ENCODE measurements around the gene SORCS2. TPM values are rescaled to one million over a fixed set of nuclear protein-coding genes. Genes with fewer than 3 reads are reported as not detected.

SORCS2 gene
- total RNA-seq, 1 donor, result 0.27 TPM

DNA sequence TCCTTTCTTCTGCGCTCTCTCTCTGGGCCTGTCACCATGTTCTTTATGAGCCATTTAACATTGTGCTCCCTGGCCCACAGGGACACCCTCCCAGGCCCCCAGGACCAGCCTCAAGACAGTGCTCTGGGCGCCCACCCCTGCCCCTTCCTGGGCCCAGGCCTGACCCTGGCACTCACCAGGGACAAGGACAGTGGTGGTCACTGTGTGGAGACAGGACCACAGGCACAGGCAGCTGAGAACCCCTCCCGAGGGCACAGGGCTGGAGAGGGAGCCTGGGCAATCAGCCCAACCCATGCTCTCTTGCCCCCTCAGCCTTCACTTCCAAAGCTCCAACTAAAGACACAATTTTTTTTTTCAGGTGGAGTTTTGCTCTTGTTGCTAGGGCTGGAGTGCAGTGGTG lies 460.6 kb downstream of the SORCS2 start:
- DNase-seq (ENCODE audit: low read depth), result no peak
- TF ChIP-seq, protein P1, sequence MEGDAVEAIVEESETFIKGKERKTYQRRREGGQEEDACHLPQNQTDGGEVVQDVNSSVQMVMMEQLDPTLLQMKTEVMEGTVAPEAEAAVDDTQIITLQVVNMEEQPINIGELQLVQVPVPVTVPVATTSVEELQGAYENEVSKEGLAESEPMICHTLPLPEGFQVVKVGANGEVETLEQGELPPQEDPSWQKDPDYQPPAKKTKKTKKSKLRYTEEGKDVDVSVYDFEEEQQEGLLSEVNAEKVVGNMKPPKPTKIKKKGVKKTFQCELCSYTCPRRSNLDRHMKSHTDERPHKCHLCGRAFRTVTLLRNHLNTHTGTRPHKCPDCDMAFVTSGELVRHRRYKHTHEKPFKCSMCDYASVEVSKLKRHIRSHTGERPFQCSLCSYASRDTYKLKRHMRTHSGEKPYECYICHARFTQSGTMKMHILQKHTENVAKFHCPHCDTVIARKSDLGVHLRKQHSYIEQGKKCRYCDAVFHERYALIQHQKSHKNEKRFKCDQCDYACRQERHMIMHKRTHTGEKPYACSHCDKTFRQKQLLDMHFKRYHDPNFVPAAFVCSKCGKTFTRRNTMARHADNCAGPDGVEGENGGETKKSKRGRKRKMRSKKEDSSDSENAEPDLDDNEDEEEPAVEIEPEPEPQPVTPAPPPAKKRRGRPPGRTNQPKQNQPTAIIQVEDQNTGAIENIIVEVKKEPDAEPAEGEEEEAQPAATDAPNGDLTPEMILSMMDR (IDR thresholded peaks at IDR 0.05; ENCODE audit: insufficient read depth, low read length), result no peak

DNA sequence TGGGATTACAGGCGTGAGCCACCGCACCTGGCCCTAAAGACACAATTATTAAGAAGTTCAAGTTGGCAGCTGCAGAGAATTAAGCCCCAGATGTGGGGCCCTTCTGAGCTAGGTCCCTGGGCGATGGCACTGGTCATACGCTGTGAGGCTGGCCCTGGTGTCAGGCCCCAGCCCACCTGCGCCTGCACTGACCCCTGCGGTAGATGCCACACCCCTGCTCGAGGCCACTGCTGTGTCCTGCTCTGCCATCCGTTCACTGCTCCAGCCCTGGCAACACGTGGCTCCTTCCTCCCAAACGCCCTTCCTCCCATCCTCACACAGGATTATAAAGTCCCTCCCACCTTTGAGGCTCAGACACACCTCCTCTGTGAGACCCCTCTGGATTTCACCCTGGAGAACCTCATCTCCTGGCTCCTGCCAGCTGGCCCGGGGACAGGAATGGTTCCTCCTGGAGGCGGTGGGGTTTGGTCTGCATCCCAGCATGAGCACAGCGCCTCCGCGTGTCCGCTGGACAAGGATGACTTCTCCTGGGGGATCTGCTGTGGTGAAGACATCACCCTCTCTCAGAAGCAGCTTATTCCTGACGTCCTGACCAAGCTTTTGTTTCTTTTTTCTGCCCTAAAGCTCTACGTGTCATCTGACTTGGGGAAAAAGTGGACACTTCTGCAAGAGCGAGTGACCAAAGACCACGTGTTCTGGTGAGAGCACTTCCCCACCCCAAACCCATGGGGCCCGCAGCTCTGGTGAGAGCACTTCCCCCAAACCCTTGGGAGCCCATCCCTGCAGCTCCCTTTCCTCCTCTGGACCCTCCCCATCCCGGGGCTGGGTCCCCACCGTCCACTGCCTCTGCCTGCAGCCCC lies 461.4 kb downstream of the SORCS2 start:
- DNase-seq (ENCODE audit: low read depth), result no peak
- TF ChIP-seq, protein P1 (IDR thresholded peaks at IDR 0.05; ENCODE audit: insufficient read depth, low read length), result no peak
- H3K4me3 ChIP-seq (ENCODE audit: low read depth, low read length), result no peak overlapping the region

More for the DNA sequence above, 460.6 kb downstream of the SORCS2 start:
- H3K4me3 ChIP-seq (ENCODE audit: low read depth, low read length), result no peak overlapping the region

DNA sequence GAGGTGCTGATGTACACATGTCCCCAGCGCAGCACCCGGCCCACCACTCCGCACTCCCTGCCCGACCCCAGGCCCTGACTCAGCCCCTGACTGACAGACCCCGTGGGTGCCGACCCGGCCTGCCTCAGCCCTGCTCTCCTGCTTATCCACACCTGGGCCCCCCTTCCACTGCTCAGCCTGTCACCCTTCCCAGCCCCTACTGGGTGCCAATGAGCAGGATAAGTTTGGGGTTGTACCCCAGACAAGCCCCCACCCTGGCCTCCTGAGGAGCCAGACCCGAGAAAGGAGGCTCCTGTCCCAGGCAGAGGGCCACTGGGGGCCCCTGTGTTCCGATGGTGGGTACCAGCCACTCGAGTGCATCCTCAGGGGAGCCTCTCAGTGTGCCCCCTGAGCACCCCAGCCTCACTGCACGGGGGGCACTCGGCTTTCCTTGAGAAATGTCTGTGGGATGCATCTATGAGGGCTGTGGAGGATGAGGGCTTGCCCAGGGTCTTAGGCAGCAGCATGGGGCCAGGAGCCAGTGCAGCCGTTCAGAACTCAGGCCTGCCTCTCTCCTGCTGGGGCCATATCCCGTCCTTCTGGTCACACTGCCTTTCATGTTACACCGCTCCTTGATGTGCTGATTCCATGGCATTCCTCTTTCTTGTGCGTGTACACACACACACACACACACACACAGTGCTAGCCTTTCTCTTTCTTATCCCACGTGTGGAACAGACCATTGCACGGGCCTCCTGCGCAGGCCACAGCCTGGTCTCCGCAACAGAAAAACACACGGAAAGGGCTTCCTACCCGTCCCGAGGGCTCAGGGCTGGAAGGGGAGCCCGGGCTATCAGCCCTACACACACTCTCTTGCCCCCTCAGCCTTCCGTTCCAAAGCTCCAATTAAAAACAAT lies 462.5 kb downstream of the SORCS2 start:
- no peak for DNase-seq (ENCODE audit: low read depth)
- no peak overlapping the region for H3K4me3 ChIP-seq (ENCODE audit: low read depth, low read length)
- TF ChIP-seq, protein P1 (IDR thresholded peaks at IDR 0.05; ENCODE audit: insufficient read depth, low read length), result no peak

DNA sequence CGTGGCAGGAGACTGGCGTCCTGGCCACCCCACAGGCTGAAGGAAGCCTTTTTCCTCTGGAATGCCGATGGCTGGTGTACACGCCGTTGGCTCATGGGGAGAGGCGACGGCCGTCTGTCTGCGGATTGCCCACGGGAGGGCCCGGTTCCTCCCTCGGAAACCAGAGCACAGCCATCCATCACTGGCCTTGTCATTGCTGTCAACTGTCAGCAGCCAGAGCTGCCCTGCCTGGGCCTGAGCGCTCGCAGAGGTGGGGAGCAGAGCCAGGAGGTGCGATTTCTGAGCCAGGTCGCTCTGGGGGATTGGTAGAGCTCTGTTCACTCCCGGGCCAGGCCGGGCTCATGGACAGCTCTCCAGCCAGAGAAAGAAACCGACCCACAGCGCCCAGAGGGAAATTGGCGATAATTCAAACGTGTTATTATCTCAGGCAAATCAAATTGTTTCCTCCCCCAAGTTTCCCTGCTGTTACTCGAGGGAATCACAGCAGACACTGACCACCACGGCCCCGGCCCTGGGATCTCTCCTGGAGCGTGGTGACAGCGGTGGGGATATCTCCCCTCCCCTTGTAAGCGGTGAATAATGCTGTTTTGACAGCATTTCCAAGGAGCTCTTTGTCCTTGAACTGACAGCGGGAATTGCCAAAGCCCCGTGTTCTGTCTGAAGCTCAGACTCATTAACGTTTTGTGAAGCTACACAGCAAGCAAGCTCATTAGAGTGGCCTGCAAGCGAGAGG lies 463.3 kb downstream of the SORCS2 start:
- H3K4me3 ChIP-seq (ENCODE audit: low read depth, low read length), result no peak overlapping the region
- DNase-seq (ENCODE audit: low read depth), result no peak
- TF ChIP-seq, protein P1 (IDR thresholded peaks at IDR 0.05; ENCODE audit: insufficient read depth, low read length), result no peak

DNA sequence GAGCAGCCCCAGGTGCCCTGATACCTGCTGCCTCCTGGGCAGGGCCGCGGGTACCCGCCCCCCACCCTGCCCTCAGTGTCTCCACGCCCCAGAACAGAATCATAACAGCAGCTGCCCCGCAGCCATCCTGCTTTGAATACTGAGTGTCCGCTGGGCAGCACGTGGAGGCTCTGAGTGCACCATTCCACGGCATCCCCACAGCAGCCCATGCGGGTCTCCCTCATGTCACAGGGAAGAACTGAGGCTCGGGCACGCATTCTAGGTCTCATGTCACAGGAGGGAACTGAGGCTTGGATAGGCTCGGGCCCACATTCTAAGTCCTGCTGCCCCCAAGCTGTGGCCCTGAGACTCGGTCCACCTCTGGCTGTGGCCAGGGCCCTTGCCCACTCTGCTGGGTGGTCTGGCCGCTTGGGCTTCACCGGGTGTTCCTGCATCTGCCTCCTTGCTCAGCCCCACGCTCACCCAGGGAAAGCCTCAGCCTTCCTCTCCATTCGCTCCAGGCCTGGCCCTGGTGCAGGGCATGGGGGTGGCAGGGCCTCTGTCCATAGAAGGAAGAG lies 464.0 kb downstream of the SORCS2 start:
- no peak overlapping the region for H3K4me3 ChIP-seq (ENCODE audit: low read depth, low read length)
- no peak for DNase-seq (ENCODE audit: low read depth)
- TF ChIP-seq, protein P1 (IDR thresholded peaks at IDR 0.05; ENCODE audit: insufficient read depth, low read length), result no peak
